CD14-positive monocyte (primary cell): ENCODE data around the gene MYO1D. TPM values are rescaled to one million over a fixed set of nuclear protein-coding genes. Genes with fewer than 3 reads are reported as not detected.

ENCODE experiments used
- DNase-seq, 3 donors: peaks; one replicate each; pipeline ENCODE4 v3.0.0-alpha.2; 2011 to 2022
- H2AFZ ChIP-seq: 2 replicates; pipeline ENCODE4 v1.6.0; 2012; ENCODE audit warnings: mild to moderate bottlenecking, low read depth, low read length, inconsistent platforms; ENCODE audit not compliant: insufficient read depth, poor library complexity, severe bottlenecking
- H3K27ac ChIP-seq, 2 donors: 1 replicate in 1 of 2; 2 replicates in 1 of 2; pipeline ENCODE4 v1.5.1; 2012 to 2013; ENCODE audit warnings: low read length in 2 of 2, control low read depth in 1 of 2, inconsistent platforms in 1 of 2, low read depth in 1 of 2, mild to moderate bottlenecking in 1 of 2
- H3K27me3 ChIP-seq, 2 donors: one replicate each; pipeline versions ENCODE4 v1.6.0 to v1.6.1; 2011 to 2013; ENCODE audit warnings: low read length in 2 of 2; ENCODE audit not compliant: control insufficient read depth in 2 of 2, insufficient read depth in 2 of 2
- H3K36me3 ChIP-seq, 2 donors: replicated peaks in 1 of 2; 1 replicate in 1 of 2; 2 replicates in 1 of 2; pipeline versions ENCODE4 v1.5.1 to v1.6.1; 2012 to 2013; ENCODE audit warnings: low read length in 2 of 2, control low read depth in 1 of 2, inconsistent platforms in 1 of 2, mild to moderate bottlenecking in 1 of 2; ENCODE audit not compliant: insufficient read depth in 2 of 2, control insufficient read depth in 1 of 2
- H3K4me1 ChIP-seq, 2 donors: 1 replicate in 1 of 2; 2 replicates in 1 of 2; pipeline versions ENCODE4 v1.5.1 to v1.6.1; 2012 to 2013; ENCODE audit warnings: low read length in 2 of 2, control low read depth in 1 of 2, inconsistent platforms in 1 of 2, mild to moderate bottlenecking in 1 of 2, moderate library complexity in 1 of 2; ENCODE audit not compliant: insufficient read depth in 2 of 2, control insufficient read depth in 1 of 2
- H3K4me2 ChIP-seq: replicated peaks from 2 replicates; pipeline ENCODE3; 2012; ENCODE audit warnings: low read length, moderate library complexity, mild to moderate bottlenecking; ENCODE audit not compliant: poor library complexity, severe bottlenecking; ENCODE audit errors: extremely low read depth
- H3K4me3 ChIP-seq, 3 experiments: fragments of 200-600 bp in 1 of 3; sonication (generic) in 1 of 3; replicated peaks in 1 of 3; 1 replicate in 2 of 3; 2 replicates in 1 of 3; pipeline ENCODE4 v1.5.1; 2011 to 2013; ENCODE audit warnings: low read length in 3 of 3, mild to moderate bottlenecking in 3 of 3, control low read depth in 2 of 3, low read depth in 2 of 3, inconsistent platforms in 1 of 3, moderate library complexity in 1 of 3
- H3K79me2 ChIP-seq: 2 replicates; pipeline ENCODE4 v1.6.0; 2012; ENCODE audit warnings: mild to moderate bottlenecking, control low read depth, inconsistent platforms, low read length, moderate library complexity; ENCODE audit not compliant: insufficient read depth
- H3K9ac ChIP-seq: 2 replicates; pipeline ENCODE4 v1.6.0; 2017; ENCODE audit warnings: low read length, mild to moderate bottlenecking; ENCODE audit not compliant: insufficient read depth, poor library complexity, severe bottlenecking
- H3K9me3 ChIP-seq, 2 donors: replicated peaks in 1 of 2; 1 replicate in 1 of 2; 2 replicates in 1 of 2; pipeline versions ENCODE4 v1.5.1 to v1.6.1; 2012 to 2013; ENCODE audit warnings: low read length in 2 of 2, control low read depth in 1 of 2; ENCODE audit not compliant: control insufficient read depth in 1 of 2, insufficient read depth in 1 of 2
- H4K20me1 ChIP-seq: 2 replicates; pipeline ENCODE4 v1.6.0; 2012; ENCODE audit warnings: mild to moderate bottlenecking, low read length, control low read depth, moderate library complexity; ENCODE audit not compliant: insufficient read depth
- H3K27ac Mint-ChIP-seq, 7 donors: one replicate each; pipeline ENCODE4 v1.8.0; 2020; ENCODE audit warnings: mild to moderate bottlenecking in 7 of 7, mixed read lengths in 7 of 7, moderate library complexity in 6 of 7, inconsistent platforms in 2 of 7
- H3K27me3 Mint-ChIP-seq, 3 donors: one replicate each; pipeline ENCODE4 v1.8.0; 2021 to 2022; ENCODE audit warnings: low read depth in 3 of 3, mild to moderate bottlenecking in 3 of 3, mixed read lengths in 3 of 3, moderate library complexity in 3 of 3, inconsistent platforms in 1 of 3
- H3K36me3 Mint-ChIP-seq, 2 donors: one replicate each; pipeline ENCODE4 v1.8.0; 2020; ENCODE audit warnings: mixed read lengths in 2 of 2, inconsistent platforms in 1 of 2, mild to moderate bottlenecking in 1 of 2
- H3K4me1 Mint-ChIP-seq: one replicate; pipeline ENCODE4 v1.8.0; 2020; ENCODE audit warnings: mild to moderate bottlenecking, mixed read lengths
- H3K4me3 Mint-ChIP-seq, 2 donors: one replicate each; pipeline ENCODE4 v1.8.0; 2020; ENCODE audit warnings: mild to moderate bottlenecking in 2 of 2, mixed read lengths in 2 of 2, moderate library complexity in 1 of 2
- H3K9me3 Mint-ChIP-seq, 7 donors: one replicate each; pipeline ENCODE4 v1.8.0; 2020 to 2022; ENCODE audit warnings: mixed read lengths in 7 of 7, mild to moderate bottlenecking in 6 of 7, moderate library complexity in 6 of 7, inconsistent platforms in 2 of 7
- CTCF ChIP-seq: fragments of 200-600 bp; IDR thresholded peaks from one replicate; pipeline ENCODE4 v1.8.0; 2022; ENCODE audit warnings: antibody characterized with exemption, mild to moderate bottlenecking
- WGBS: methylation state at CpG from one replicate; pipeline ENCODE4 v1.1.5; 2013; ENCODE audit warnings: missing lambda C conversion rate; ENCODE audit not compliant: insufficient coverage; 5-methylcytosine and 5-hydroxymethylcytosine counted together
- intact Hi-C, 2 donors: fragments of 100-400 bp; cut with micrococcal nuclease; formaldehyde crosslinking; loops; one replicate each; pipeline versions ENCODE4 v1.15.0 to v1.15.1; 2023
- polyA plus RNA-seq, 3 donors: library from polyadenylated mRNA; depleted of rRNA in 1 of 3; unstranded in 2 of 3; stranded (reverse) in 1 of 3; fragments of 300-500 nt in 2 of 3; fragments of >200 nt in 1 of 3; fragmentation: Illumina TruSeq in 2 of 3; gene quantifications; 1 replicate in 2 of 3; 2 replicates in 1 of 3; pipeline ENCODE4 v1.2.3, GENCODE V29; 2012 to 2021

Gene MYO1D
- polyA plus RNA-seq, 3 donors = 0.22 to 0.39 (median 0.26) TPM

GRCh38 chr17:32588982-32589381, 287.9 kb downstream of the MYO1D start:
- 100% methylated on average over 1 of the region's 6 CpGs for WGBS
- Histone ChIP-seq H3K4me1 (no peaks in the 10 kb centered on the region), H3K36me3 (no peaks in the 10 kb centered on the region), H3K27ac (no peak overlapping the region), H3K27me3 (no peaks in the 10 kb centered on the region), H3K4me3 (no peak overlapping the region), H3K9ac (no peak overlapping the region), H4K20me1 (no peaks in the 10 kb centered on the region), H3K9me3 (no peaks in the 10 kb centered on the region), H3K79me2 (no peaks in the 10 kb centered on the region), H3K4me2 (no peak overlapping the region), H2AFZ (no peak overlapping the region)
- Mint-ChIP-seq H3K27ac (no peak overlapping the region), H3K9me3 (peaks cover 0 to 2% (median 0%) of the 10 kb centered on the region in 7 donors), H3K27me3 (peaks cover 2 to 5% (median 2%) of the 10 kb centered on the region in 3 donors), H3K4me1 (no peaks in the 10 kb centered on the region), H3K4me3 (no peak overlapping the region), H3K36me3 (no peaks in the 10 kb centered on the region)
- intact Hi-C loops = no loop called here
- no peak for DNase-seq
- TF ChIP-seq CTCF = no peak

- Histone ChIP-seq H3K4me1 (no peaks in the 10 kb centered on the region), H3K9ac (no peak overlapping the region), H3K79me2 (no peaks in the 10 kb centered on the region), H3K36me3 (no peaks in the 10 kb centered on the region), H3K9me3 (peaks cover 0 to under 1% of the 10 kb centered on the region in 2 donors), H3K27ac (no peak overlapping the region), H3K4me2 (no peak overlapping the region), H3K27me3 (no peaks in the 10 kb centered on the region), H2AFZ (no peak overlapping the region), H3K4me3 (no peak overlapping the region), H4K20me1 (no peaks in the 10 kb centered on the region)
- DNase-seq = no peak
- Mint-ChIP-seq H3K27me3 (peaks cover 2 to 5% (median 3%) of the 10 kb centered on the region in 3 donors), H3K27ac (no peak overlapping the region), H3K36me3 (no peaks in the 10 kb centered on the region), H3K9me3 (peaks cover 0 to 10% (median 5%) of the 10 kb centered on the region in 7 donors), H3K4me1 (no peaks in the 10 kb centered on the region), H3K4me3 (no peak overlapping the region)
- no CpG with 5 or more reads among the region's 3 CpGs for WGBS
- TF ChIP-seq CTCF = no peak
- intact Hi-C loops = no loop called here
Observed at GRCh38 chr17:32588135-32588534, 288.8 kb downstream of the MYO1D start.
